Stimulated activated CD4-positive, alpha-beta T cell treated with anti-CD3 and anti-CD28 coated beads, Interleukin-1b, Interleukin-23, amount 100 ng/mL, for 4 hours (primary cell): ENCODE measurements around the gene NAGPA.

Experiments used
- DNase-seq, 2 donors: peaks; one replicate each; pipeline ENCODE4 v3.0.0-alpha.2; 2020; ENCODE audit warnings: low read depth in 2 of 2

The NAGPA gene

DNA sequence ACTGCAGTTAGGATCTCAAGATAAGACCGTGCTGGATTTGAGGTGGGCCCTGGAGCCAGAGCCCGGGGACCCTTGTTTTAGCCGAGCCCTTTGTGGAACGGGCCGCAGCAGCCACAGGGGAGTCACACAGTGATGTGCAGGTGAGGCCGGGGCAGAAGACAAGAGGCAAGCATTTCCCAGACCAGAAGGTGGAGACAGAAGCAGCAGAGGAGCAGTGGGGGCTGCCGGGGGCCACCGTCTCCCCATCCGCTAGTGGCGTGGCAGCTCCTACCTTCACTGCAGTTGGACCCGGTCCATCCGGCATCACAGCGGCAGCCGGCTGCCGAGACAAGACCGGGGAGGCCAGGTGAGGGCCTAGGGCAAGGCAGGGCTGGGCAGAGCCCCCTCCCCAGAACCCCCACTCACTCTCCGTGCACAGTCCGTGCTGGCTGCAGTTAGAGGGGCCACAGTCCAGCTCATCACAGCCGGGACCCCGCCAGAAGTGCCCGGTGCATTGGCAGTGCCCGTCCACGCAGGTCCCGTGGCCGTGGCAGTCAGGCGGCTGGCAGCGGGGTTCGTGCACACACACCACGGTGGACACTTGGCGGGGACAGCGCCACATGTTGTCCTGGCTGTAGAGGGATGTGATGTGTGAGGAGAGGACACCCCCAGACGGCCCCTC lies 6.0 kb downstream of the NAGPA start:
- no peak for DNase-seq

DNA sequence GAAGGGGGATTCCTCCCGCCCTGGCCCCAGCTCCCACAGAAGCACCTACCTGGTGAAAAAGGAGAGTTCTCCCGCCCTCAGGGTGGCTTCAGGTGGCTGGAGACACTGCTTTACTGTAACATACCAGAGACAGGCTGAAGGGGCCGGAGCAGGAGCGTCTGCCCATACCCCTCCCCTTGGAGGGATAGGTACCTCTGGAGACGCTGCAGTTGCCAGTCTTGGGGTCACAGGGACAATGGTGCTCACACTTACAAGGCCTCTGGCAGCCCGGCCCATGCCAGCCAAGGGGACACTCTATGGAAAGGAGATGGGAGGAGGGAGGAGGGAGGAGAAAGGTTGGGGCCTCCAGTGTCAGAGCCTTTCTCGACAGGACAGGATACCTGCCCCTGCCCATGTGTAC lies 6.6 kb downstream of the NAGPA start:
- no peak for DNase-seq

DNA sequence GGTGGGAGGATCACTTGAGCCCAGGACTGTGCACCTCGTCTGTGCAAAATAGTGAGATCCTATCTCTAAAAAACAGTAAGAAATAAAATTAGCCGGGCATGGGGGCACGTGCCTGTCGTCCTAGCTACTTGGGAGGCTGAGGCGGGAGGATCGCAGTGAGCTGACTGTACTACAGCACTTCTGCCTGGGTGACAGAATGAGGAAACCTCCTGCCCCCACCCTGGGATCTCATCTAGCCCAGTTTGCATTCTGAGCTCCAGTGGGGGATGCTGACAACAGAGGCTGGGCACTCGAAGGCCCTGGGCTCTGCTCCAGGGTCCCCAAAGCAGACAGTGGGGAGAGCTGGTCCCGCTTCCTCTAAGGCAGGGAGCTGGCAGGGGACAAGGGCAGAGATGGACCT lies 7.1 kb downstream of the NAGPA start:
- no peak for DNase-seq

DNA sequence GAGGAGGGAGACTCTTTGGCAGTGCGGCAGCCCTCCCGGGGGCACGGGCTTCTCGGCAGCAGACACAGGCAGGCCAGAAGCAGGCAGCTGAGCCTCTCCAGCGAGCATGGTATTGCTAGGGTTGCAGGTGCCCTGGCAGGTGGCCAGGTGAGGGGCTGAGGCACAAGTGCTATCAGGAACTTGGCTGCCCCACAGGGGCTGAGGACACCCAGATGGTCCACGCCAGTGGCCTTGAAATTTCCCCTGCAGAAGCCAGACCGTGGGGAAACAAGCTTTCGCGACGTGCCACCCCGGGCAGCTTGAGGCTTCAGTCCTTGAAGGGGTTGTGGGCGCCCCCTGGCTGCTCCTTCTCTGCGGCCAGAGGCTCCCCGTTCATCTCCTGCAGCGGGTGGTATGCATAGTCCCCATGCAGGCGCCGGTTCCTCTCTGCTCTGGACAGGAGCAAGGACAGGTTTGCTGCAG lies 8.5 kb downstream of the NAGPA start:
- DNase-seq, result no peak

DNA sequence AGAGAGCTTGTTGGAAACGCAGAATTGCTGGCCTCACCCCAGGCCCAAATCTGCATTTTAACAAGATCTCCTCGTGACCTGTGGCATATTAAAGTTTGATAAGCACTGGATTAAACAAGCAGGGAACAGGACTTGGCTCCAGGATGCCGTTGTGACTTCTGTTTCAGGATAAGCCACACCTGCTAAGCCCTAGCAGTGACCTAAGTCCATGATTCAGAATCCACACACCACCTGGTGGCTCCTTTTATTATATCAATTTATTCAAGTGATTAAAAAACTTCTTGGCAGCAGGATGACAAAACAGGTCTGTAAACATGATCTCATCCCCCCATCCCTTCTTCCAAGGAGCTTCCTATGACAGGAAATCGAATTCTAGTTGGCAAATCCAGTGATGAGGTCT lies 9.1 kb downstream of the NAGPA start:
- no peak for DNase-seq

DNA sequence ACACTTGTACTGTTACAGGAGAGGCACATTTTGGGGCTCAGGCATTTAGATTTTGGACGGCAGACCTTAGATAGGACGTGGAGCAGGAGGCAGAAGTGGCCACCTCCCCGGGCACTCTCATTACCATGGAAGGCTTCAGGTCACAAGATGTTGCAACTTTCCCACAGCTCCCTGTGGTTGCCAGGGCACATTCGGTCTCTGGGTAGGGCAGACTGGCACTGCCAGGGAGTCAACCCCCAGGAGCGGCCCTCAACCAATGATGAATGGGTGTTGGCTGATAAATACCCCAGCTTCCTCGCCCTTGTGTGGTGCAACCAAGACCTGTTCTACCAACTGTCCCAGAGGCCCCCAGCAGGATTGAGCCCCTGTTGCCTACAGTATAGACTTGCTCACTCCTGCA lies 11.2 kb downstream of the NAGPA start:
- DNase-seq, result no peak

DNA sequence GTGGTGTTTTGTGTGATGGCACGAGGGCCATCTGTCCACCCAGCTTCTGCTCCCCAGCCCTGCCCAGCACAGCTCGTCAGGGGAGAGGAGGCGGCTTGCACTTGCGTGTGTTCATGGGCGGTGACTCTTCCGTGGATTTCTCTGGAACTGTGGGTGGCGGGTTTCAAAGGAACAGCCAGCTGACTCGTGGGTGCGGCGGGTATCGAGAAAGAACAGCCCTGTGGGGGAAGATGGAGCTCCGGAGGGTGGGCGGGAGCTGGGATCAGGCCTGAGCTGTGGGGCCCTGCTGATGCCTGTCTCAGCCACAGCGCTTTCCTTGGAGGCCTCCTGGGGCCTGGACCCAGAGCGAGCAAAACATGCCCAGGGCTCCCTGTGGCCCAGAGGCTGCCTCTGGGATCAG lies 13.2 kb downstream of the NAGPA start:
- DNase-seq, result no peak

DNA sequence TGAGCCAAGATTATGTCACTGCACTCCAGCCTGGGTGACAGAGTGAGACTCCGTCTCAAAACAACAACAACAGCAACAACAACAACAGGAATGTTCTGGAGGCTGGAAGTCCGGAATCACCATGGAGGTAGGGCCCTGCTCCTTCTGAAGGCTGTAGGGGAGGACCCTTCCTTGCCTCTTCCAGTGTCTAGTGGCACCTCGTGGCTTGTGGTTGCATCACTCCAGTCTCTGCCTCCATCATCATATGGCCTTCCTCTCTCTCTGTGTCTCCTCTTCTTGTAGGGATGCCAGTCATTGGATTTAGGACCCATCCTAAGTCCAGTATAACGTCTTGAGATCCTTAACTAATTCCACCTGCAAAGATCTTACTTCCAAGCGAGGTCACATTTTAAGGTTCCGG lies 14.0 kb downstream of the NAGPA start:
- no peak for DNase-seq

DNA sequence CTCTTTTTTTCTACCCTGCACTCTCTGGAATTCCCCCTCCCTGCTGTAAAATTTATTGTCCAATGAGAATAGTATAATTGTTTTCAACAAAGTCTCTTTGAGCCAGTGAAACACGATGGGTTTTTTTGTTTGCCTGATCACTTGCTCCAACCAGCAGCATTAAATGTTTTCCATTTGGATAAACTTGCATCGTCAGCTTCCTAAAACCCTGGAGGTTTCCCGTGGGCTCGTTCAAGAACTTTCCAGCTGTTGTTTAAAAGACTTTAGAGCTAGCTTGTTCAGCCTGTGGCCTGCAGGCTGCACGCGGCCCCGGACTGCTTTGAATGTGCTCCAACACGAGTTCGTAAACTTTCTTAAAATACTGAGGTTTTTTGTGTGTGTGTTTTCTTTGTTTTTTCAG lies 14.9 kb downstream of the NAGPA start:
- no peak for DNase-seq

DNA sequence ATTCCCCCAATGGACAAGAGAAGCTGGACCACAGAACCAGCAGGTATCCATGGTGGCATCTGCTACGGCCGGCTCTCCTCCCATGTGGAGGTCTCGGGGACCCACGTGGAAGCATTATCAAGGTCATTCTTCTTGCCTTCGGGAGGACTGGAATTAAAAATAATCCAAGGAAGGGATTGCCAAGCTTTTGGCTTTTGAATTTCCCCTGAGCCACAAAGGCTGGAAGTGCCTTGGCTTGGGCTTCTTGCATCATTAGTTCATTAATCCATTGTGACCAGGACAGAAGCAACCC lies 16.1 kb downstream of the NAGPA start:
- no peak for DNase-seq

DNA sequence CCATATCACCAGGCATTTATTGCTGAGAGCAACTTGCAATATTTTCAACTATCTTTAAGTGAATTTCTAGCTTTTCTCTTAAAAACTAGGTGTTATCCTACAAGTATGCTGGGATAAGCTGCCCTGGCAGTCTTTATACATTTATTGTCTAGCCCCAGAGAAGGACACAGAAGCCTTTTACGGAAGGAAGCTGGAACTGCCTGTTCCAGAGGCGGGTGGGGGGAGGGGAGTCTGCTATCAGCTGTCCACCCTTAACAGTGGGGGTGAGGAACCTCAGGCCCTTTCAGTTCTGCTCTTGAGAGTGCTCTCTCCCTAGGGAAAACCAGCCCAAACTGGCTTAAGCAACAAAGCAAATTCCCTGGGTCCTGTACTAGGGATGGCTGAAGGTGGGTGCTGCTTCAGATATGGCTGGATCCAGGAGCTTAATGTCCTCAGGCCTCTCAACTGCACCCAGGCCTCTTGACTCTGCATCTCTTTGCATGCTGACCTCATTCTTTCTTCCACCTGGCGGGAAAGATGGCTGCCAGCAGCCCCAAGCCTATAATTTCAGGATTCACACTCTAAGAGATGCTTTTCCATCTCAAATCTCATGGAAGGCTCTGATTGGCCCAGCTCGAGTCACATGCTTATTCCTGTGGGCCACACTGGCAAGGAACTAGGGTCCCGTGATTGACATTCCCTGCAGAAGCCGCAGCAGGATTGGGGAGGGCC lies 16.6 kb downstream of the NAGPA start:
- DNase-seq, result no peak

DNA sequence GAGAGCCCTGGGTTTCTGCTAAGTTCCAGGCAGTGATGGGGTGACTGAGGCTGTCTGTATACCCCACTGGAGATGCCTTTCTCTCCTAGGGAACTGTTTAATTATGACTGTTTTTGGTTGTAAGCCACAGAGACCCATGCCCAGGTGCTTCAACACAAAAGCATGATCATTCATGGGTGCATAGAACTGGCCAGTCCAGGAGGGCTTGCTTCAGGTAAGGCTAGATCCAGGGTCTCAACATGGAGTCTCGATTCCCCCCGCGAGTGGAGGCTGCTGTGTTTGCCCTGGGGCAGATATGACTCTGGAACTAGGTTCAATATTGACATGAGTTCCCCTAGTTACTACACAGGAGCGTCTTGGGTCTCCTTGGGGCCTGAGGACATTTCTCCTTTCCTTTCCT lies 17.8 kb downstream of the NAGPA start:
- no peak for DNase-seq

DNA sequence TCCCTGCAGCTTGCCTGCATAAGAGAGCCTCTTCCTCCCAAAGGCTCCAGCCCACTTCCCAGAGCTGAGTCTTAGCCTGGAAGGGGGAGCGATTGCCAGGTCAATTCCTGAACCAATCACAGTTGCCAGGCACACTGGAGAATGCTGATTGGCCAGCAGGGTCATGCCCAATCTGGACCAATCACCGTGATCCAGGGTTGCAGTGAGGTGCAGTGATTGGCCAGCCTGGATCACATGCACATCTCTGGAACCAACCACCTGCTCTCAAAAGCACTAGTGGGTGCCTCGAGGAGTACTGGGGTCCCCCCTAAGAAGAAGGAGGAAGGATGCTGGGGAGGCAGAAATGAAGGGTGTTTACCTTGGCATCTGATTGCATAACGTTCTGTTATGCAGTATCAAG lies 18.4 kb downstream of the NAGPA start:
- DNase-seq, result no peak

DNA sequence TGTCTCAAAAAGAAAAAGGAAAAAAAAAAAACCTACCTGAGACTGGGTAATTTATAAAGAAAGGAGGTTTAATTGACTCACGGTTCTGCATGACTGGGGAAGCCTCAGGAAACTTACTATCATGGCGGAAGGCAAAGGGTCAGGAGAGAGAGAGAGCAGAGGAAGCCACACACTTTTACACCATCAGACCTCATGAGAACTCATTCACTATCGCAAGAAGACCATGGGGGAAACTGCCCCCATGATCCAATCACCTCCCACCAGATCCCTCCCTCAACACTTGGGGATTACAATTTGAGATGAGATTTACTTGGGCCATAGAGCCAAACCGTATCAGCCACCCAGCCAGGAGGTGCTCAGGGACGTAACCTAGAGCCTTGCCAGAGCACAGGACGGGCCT lies 20.8 kb downstream of the NAGPA start:
- no peak for DNase-seq

DNA sequence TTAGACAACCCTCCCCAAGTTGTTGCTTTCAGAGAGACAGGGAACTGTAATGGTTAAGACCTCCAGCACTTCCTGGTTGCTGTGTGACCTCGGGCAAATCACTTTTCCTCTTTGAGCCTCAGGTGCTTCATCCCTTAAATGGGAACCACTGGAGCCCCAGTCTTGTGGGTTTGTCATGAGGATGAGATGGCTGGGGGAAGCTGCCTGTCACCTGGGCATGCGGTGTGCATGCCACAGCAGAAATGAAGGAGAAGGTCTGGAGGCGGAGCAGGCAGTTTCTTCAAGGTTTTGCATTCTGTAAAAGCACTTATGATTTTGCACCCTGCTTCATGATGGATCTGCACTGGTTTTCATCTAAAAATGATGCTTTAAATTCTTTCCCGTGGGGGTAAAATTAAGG lies 22.1 kb downstream of the NAGPA start:
- no peak for DNase-seq

DNA sequence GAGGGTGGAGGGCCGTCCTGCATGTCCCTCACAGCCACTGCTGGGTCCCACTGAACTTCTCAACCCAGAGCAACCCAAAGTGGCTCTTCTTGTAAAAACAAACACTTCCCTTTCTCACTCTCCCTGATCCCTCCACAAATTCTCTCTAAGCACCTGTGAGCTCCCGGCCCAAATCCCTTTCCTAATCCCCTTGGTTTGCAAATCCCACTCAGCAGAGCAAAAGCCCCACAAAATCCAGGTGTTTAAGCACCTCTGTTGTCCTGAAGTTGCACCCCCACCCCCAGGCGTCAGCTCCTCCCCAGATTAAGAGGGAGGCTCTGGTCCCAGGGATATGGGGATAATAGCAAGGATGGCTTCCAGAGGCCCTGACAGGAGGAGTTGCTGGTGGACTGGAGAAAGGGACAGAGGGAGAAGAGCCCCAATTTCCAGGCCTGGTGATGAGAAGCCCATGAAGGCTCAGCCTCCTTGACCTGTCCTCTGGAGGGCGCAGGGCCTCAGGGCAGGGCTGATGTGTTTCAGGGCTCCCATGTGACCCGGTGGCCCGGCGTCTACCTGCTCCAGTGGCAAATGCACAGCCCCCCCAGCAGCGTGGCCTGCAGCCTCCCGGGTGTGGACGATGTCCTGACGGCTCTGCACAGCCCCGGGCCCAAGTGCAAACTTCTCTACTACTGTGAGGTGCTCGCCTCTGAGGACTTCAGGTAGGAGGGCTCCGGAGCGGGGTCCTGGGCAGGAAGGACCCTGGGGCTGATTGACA lies 23.0 kb downstream of the NAGPA start:
- DNase-seq, result no peak

DNA sequence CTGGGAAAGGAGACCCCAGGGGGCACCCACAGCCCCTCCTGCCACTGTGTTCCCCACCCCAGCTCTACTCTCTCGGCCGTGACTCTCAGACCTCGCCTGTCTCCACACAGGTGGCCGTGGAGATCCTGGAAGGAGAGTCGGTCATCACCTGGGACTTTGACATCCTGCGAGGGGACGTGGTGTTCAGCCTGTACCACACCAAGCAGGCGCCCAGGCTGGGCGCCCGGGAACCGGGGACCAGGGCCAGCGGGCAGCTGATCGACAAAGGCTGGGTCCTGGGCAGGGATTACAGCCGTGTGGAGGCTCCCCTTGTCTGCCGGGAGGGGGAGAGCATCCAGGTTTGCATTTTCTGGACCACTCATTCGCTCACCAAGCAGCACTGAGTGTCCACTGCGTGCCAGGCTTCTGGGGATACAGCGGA lies 25.4 kb downstream of the NAGPA start:
- no peak for DNase-seq

DNA sequence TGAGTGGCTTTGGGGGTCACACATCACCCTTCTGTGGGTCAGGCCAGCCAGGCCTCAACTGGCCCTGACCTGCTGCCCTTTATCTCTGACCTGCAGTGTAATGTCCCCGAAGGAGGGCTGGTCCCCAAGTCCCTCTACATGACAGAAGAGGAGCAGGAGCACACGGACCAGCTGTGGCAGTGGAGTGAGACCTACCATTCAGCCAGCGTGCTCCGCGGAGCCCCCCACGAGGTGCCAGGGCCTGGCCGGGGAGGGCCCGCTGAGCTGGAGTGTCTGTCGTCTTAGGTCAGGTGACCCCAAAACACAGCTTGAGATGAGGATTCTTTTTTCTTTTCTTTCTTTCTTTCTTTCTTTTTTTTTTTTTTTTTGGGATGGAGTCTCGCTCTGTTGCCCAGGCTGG lies 26.5 kb downstream of the NAGPA start:
- DNase-seq, result no peak

DNA sequence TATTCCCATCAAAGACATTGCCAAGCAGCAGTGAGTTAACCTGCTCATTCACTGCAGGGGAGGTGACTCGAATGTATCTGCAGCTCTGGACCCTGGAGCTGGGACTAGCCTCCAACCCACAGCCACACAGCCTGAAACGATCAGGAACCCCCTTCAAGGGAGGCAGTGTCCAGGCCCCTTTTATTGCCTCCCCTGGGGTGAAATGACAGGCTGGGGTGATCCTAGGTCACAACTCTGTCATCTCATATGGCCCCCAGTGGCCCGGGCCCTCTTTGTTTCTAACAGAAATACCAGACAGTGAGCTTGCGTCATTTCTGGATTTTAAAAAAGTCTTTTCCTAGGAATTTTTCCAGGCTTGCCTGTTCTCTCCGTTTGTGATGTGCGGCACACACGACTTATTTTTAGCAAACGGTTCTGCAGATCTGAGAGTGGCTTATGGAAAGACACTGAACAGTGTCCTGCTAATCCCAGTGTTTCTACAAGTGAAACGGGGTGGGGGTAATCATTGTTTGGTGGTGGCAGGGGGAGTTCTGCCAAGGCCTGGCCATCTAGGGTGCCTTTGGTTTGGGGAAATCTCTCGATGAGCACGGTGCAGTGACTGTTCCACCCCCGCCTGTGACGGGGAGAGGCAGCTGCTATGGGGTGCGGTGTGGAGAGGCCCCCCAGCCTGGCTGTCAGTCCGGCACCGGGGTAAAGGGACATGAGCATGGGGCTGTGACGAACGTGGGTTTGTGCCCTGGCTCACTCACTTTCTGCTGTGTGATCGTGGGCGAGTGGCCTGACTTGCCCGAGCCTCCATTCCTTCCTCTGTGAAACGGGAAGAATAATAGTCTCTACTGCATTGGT lies 27.2 kb downstream of the NAGPA start:
- DNase-seq, result no peak

DNA sequence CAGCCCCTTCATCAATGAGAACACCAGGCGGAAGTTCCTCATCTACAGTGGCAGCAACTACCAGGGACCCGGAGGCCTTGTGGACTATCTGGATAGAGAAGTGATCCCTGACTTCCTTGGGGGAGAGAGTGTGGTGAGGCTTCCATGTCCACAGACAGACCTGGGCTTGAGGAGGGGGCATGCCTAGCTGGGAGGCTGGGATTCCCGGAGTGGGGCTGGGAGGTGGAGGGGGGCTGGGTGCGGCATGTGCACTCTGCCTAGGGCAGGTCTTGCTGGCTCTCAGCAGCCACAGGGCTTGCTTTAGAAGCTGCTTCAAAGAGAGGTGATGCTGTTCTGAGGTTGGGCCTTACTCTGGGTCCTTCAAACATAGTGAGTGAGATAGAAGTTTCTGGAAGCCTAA lies 27.8 kb downstream of the NAGPA start:
- DNase-seq, result no peak

DNA sequence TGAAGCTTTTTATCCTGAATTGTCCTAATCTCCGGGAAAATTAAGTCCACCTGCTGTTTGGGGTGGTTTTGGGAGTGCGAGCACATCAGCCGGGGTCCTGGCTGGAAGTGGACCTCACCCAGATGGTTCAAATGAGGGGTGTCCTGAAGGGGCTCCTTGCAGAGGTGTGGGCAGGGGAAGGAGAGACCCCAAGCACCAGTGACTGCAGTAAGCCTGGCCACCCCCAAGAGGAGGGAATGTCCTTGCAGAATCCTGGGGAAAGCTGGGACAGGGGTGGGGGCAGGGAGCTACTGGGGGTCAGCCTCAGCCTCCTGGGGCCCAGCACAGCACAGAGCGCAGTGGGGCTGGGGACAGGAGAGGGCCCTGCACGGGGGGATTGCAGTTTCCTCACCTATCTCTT lies 29.4 kb downstream of the NAGPA start:
- DNase-seq, result no peak

DNA sequence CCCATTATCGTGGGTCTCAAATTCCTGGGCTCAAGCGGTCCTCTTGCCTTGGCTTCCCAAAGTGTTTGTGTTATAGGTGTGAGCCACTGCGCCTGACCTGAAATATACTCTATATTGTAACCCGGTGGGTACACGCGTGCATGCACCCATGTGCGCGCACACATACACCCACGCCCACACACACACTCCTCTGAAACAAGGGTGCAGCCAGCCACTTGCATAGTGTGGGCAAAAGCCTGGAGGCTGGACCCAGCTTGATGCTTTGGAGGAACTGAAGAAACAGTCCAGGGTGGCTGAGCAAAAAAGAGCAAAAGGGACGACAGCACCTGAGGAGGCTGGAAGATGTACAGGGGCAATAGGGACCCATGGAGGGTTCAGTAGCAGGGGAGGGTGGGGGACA lies 29.9 kb downstream of the NAGPA start:
- no peak for DNase-seq
